GM18868 (cell line): ENCODE data around the gene LTBP2.

Experiments
- ATAC-seq: cut with Tn5 transposase; IDR thresholded peaks from one replicate; pipeline ENCODE4 v1.9.1; 2021; ENCODE audit warnings: mild to moderate bottlenecking, moderate library complexity; ENCODE audit not compliant: unreplicated experiment

LTBP2 gene

DNA sequence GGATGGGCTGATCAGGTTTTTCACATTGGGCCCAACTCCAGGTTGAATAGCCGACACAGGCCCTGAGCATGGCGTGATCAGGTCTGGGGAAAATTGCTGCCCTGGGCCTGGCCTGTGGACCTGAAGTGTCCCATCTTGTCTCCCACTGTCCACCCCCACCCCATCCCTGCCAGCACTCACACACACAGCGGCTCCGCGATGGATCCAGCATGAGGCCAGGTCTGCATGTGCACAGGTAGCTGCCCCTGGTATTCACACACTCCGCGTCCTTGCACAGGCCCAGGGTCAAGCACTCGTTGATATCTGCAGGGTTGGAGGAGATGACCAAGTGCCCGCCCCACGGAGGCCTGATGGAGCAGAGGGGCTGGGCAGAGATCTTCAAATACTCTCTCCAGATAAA, 79.8 kb downstream of the LTBP2 start:
- no peak for ATAC-seq

DNA sequence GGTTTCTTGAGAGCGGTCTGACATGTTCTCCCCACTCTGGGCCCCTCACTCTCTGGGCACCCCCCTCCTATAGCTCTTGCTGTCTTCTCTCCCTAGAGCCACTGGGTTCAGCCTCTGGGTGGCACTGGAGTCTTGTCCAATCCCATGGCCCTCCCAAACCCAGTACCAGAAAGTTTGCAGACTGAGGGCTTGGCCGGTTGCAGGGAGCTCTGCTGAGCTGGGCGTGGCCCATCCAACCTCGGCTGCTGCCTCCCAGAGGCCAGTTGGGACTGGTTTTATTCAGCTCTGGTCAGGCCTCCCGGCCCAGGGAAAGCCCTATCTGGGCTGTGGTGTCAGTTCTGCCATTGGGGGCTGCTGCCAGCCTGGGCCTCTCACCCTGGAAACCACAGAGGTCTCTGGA, 80.6 kb downstream of the LTBP2 start:
- ATAC-seq, result no peak

DNA sequence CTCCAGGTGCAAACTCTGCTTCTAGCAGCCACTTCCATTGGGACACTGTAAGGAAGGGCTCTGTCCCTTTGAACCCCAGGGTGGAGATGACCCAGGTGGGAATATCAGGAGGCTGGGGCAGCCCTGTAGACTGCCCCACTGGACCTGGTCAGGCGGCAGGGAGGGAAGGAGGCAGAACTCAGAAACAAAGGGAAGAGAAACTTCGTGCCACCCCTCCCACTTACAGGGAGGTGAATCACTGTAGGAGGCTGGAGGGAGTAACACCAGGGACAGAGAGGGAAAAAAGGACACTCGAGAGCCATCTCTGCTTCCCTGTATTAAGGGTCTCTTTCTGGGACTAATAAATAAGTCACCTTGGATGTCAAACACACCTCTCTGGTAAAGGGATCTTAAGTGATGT, 81.0 kb downstream of the LTBP2 start:
- no peak for ATAC-seq

DNA sequence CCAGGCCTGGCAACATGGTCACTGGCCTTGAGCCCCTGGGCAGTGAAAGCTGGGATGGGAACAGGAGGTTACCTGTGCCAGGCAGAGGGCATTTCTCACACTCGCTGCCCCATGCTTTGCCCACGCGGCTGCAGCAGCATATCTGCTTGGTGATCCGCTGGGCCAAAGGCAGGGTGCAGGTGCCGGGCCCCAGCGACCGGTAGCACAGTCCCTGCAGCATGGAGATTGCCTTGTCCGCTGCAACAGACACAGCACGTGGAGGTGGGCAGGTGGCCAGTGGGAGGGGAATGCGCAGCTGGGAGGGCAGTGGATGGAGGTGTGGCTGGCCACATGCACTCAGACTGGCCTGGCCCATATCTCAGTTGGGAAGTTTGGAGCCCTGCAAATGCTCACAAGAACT, 83.2 kb downstream of the LTBP2 start:
- ATAC-seq, result no peak

DNA sequence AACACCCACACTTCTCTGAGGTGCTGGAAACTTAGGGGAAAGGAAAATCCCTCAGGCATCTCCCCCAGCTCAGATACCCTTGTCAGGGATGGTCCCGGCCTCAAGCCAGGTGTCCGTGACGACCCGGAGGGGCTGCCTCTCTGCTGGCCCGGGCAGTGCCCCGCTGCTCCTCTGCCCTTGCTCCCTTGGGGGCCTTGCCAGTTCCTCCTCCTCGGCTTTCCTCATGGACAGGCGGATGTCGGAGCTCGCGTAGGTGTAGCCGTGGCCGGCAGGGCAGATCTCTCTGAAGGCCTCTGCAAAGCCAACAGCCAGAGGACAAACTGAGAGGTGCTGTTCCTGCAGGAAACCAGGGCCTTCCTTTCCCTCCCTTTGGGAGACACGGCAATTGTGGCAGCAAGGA, 83.6 kb downstream of the LTBP2 start:
- ATAC-seq, result no peak

DNA sequence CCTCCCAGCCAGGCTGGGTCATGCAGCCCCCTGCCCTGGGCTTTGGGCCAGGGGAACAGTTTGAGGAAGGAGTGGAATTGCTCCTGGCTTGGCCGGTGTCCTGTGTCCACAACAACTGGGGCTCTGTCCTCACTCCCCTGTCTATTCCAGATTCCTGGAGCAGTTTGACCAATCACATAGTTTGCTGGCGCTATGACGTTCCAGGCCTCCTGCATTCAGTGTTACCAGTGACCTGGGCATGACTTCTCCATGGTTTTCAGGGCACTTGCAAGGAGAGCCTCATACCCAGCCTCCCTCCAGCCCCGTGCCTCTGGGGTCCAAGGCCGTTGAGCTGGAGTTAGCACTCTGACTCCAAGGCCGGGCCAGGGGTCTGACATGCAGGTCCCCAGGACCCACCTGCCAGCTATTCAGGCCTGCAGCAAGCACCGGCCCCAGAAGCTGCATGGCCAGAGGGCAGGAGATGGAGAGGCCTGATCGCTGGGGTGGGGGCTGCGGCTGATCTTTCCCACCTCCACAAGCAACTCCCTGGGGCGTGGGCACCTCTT, 84.2 kb downstream of the LTBP2 start:
- no peak for ATAC-seq

DNA sequence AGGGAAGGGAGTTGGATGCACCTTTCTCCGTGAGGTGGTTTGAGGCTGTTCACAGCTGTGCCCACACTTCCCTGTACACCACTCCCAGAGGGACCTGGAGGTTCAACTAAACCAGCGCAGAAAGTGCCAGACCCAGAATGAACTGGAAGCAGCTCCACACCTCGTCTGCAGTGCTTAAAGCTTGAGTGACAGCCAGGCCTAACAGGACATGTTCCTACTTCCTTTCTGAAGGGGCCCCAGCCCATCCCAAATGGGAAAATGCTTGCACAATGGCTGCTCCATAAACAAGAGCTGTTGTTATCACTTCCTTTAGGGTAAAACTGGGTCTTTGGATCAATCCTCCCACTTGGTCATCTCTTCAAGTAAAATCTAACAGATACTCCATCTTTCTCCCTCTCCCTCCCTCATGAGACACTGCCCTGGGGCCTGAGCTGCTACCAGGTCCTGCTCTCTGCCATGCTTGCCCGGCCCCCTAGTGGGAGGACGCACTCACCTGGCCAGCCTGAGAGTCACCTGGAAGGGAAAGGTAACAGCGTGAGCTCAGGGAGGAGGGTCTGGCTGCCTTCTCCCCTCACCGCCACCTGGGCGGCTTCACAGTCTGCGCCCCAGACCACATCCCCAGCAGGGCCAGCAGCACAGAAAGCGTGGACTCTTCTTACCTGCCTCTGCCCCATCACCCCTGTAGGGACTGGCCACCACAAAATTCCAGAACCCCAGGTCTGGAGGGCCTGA, 85.0 kb downstream of the LTBP2 start:
- ATAC-seq, result no peak

DNA sequence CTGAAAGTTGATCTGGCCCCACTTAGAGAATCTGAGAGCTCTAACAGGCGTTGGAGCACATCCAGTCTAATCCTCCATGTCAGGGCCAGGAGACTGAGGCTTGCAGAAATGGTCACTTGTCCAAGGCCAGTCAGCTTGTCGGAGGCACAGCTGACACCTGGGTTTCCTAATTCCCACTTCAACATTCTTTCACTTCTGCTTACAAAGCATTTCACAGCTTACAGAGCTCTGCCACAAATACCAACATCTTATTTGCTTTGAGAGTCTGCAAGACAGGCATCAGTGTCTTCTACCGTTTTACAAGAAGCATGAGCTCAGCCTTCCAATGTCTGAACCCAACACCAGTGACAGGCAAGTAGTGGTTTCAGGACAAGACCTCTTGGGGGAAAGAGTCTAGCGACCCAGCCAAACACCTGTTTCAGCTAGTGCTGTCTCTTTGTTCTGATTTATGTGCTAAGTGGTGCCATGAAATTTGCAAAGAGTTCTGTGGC, 86.6 kb downstream of the LTBP2 start:
- no peak for ATAC-seq

DNA sequence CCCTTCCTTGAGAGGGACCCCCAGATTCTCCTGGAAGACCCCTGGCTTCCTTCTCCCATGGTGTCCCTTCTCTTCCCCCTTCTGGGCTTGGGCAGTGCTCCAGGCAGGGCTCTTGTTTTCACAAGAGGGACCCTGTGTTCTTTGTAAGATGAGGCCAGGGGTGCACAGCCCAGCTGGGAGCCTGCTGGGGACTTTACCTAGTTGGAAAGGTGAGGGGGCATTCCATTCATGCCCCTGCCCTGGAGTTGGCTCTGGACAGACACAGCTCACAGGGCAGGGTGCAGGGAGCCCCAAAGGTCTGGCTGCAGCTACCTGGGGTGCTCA, 87.3 kb downstream of the LTBP2 start:
- ATAC-seq, result no peak

DNA sequence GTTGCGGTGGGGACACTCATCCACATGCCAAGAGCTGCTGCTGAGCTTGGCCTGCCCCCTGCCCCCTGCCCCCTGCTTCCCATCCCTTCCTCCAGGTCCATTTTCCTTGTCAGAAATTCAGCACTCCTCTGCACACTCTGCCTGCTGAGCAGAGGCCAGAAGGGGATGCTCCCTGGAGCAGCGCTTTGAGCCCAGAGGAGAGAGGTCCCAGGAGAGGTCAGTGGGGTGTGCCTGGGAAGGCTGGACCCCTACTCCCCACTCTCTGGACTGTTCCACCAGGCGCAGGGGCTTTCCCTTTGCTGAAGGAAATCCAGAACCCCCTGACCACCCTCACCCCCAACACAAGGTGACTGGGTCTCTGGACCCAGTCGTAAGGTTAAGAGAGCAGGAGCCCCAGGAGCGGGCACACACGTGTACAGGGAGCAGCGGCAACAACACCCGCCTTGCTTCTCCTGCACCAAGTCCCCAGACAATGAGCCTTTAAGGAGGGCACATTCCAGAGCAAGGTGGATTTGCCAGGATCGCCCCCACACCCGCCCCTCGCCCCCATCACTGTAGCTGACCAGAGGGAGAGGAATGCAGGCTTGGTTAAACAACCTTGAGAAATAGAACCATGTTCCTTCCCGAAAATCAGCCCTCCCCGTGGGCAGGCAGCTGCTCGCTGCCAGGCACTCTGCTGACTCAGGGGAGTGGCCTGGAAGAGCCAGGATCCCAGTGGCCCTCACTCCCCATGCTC, 87.8 kb downstream of the LTBP2 start:
- no peak for ATAC-seq

DNA sequence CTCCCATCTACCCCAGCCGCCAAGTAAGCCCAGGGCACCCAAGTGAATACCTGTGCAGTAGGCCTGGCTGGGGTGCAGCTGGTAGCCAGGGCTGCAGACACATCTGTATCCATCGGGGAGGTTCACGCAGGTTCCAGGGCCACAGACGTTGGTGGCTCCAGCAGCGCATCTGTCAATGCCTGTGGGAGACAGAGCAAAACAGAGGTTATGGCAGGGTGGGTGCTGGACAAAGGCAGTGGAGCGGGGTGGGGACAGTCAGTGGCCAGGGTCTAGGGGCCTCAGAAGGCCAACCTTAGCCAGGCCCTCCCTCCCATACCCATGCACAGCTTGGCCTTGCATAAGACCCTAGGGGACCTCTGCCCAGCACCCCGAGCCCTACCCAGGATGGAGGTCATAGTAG, 89.3 kb downstream of the LTBP2 start:
- no peak for ATAC-seq

DNA sequence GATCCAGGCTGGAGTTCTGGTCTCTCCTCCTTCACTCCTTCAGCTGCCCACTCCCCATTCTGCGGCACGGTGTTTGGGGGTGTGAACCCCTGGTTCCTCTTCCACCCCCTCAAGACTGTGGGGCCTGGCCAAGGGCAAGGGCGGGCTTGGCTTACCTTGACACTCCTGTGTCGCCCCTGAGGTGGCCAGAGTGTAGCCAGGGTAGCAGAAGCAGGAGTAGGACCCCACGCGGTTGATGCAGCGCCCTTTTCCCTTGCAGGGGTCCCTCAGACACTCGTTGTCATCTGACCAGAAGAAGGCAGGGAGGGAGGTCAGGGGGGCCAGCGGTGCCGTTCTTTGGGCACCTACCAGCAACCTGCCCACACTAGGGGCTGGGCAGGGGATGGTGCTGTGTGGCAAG, 90.3 kb downstream of the LTBP2 start:
- no peak for ATAC-seq

DNA sequence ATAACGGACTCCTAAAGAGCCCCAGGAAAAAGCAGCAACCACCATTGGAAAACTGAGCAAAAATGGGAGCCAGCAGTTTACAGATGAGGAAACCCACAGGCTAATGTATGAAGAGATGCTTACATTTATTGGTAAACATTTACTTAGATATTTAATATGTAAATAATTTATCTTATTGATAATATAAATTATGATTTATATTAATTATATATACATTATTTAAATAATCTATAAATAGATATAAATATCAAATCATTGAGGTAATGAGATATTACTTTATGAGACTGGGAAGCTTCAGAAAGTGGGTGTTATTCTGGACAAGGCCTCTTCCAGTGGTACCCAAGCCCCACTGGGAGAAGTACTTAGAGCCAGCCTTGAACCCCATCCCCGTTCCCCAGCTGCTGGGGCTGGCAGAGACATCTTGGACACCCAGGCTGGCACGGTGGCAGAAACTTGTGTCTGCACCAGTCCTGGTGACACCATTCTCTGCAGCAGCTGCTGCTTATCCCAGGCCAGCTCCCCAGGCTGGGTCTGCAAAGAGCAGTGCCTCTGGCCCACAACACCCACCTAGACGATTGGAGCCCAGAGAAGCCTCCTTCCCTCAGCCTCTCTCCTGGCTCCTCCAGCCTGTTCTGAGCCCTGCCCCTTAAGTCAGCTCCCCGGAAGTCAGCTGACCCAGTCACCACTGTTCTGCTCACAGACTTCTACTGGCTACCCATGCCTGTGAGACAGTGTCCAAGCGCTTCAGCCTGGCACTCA, 92.5 kb downstream of the LTBP2 start:
- ATAC-seq, result no peak

DNA sequence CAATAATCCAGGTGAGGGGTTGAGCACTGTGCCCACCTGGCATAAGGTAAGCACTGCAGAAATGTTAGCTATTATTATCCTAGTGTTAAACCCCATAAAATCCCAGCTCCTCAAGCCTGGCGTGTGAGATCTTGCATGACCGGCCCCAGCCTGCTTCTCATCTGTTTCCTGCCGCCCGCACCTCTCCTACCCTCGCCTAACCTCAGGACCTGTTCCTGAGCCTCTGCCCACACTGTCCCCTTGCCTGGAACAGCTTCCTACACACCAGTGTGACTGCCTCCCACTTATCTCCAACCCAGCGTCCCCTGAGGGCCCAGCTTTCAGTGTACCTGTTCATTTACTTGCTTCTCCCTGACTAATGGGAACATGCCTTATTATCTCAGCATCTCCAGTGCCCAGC, 93.8 kb downstream of the LTBP2 start:
- no peak for ATAC-seq

DNA sequence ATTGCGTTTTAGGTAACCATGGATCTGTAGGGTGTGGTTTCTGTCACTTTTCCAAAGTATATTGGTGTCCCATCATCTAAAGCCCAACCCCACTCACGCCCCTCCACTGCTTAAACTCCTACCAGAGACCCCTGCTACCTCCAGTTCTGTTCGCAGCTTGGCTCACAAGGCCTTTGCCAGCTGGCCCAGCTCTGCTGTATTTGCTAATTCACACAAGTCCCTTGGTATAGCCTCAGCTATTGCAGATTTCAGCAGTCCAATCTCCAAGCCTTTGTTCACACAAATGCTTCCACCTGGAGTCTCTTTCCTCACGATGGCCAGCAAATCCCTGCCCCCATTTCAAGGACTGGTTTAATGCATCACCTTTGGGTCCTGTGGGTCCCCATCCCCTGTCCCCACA, 94.3 kb downstream of the LTBP2 start:
- ATAC-seq, result no peak

DNA sequence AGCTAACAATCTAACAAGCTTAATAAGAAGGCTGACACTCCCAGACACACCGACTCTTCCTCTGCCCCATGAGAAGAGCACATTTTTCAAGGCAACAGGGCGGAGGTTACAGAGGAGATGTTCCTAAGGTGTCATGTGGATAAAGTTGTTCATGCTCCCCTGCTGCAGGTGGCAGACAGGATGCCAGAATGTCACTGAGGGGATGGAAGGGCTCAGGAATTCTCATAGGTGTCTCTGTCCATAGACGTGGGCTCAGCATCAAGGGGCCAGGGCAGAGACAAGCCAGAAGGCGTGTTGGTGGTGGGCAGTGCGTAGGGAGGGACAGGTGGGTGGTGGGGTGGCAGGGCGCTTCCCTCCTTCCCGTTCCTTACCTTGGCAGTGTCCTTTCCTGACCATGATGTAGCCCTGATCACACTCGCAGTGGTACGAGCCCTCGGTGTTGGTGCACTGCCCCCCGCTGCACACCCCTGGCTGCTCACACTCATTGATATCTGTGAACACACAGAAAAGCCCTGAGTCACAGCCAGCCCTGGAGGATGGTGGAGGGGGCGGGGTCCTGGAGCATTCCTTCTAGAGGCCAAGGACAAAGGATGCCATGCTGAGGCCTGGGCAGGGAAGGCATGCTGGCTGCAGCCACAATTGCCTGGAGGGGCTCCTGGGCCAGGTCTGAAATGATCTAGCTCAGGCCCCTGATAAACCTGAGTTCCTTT, 95.4 kb downstream of the LTBP2 start:
- ATAC-seq, result no peak

DNA sequence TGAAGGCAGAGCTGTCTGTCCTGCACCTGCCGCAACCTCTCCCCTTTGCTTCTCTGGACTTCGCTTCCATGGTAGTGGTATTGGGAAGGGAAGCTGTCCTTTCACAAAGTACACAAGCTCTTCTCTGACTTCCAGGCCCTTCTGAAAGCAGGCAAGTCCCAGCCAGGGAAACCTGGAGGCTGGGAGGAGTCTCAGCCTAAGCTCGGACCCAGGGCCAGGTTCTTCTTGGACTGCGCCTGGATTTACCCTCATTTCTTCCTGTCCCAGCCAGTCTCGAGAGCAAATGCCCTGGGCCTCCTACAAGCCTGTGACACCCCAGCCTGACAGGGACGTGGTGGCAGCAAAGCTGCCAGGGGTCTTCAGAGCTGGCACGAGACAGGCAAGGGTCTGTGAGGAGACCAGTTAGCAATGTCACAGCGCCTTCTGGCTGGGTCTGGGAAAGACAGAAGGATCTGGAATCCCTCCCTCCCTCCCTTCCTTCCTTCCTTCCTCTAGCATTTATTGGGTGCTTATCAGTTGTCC, 96.1 kb downstream of the LTBP2 start:
- ATAC-seq, result no peak

DNA sequence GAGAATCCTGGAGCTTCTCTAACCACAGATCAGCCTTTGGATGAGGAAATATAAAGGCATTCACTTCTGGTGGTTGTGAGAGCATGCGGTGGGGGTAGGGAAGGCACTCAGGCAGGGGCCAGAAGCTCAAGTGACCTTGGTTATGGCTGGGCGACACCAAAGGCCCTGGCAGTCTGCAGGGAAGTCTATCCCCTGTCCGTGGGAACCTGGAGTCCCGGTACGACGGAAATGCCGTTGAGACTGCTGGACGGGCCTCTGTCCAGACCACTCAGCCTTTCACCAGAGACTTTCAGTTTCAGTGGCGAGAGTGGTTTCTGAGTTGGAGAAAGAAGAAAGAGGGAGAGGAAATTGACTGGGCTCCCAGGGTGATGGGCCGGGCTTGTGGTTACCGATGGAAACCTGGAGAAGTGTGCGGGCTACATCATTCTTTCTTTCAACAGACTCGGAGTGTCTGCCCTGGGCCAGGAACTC, 97.5 kb downstream of the LTBP2 start:
- ATAC-seq, result no peak

DNA sequence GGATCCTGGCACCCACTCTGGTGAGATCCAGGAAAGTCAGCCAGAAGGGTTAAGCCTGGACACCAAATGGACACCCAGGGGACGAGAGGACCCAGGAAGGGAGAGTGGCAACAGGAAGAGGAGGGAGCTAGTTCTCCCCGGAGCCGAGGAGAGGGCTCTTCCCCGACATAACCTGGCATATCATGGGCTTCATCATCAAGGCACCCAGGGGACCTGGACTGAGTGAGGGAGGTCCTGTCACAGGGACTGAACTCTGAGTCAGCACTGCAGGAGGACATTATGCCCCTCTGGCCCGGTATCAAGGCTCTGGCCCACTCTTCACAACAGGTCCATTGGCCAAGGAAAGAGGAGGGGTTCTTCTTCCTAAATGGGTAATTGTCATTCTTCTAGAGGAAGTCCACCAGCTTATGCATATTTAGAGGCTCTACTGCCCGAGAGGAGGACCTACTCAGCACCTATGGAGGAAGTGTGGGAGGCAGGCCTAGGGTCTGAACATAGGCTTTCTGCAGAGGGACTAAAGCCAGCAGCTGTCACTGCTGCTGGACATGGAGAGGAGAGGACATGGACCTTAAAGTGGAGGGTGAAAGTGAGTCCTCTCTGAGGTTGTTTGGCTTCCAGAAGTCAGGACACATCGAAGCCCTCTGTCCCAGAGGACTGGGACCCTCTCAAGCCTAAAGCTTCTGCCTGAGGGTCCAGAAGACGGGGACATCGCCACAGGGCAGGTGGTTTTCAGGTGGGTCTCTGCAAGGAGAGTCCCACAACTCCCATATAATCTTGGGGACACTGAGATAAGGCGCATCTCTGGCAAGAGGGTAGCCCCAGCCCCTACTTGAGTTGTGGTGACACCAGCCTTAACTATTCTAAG, 99.8 kb downstream of the LTBP2 start:
- no peak for ATAC-seq

DNA sequence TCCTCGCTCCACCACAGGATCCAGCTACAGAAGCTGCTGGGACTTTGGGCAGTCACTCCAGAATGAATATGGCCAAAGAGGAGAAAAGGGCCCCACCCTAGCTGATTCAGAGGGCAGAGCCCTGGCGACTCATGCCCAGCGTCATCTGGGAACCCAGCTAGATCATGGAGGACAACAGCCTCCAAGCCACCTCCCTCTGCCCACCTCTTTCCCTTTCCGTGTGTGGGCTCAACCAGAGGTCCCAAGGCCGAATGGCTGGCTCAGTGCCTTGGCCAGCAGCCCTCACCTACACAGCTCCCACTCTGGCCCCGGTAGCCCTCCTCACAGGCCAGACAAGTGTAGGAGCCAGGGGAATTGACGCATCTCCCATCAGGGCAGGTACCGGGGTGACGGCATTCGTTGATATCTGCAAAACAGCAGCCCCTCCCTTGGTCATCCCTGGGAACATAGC, 101.1 kb downstream of the LTBP2 start:
- ATAC-seq, result no peak
